Breast epithelium (tissue), 3 donors: Measurements from ENCODE around the gene TXNL1.

Source experiments
- CTCF ChIP-seq, 3 donors: fragments of 450-650 bp; IDR thresholded peaks; one replicate each; pipeline ENCODE4 v1.5.1; 2016 to 2017; ENCODE audit warnings: antibody characterized with exemption in 3 of 3, mild to moderate bottlenecking in 3 of 3, moderate library complexity in 3 of 3
- POLR2A ChIP-seq: fragments of 450-650 bp; IDR thresholded peaks from one replicate; pipeline ENCODE4 v1.6.1; 2016; ENCODE audit warnings: antibody characterized with exemption, mild to moderate bottlenecking, moderate library complexity

DNA sequence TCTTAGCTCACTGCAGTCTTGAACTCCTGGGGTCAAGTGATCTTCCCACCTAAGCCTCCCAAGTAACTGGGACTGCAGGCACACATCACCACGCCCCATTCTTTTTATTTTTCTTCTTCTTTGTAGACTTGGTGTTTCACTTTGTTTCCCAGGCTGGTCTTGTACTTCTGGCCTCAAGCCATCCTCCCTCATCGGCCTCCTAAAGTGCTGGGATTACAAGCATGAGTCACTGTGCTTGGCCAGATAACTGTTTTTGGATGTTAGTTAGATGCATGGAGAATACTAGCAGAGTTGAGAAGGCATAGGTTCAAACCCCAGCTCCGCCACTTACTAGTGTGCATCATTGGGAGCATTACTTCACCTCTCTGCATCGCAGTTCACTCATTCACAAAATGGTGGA lies 88.3 kb downstream of the TXNL1 start:
- no peak for TF ChIP-seq CTCF (IDR thresholded peaks at IDR 0.05)
- no peak for TF ChIP-seq POLR2A
